Adrenal gland (tissue), 12 donors: ENCODE measurements around the gene NOL4L. TPM values are rescaled to one million over a fixed set of nuclear protein-coding genes. Genes with fewer than 3 reads are reported as not detected.
"Not testable (repeated sequence)": the region's sequence is repeated elsewhere in the genome, so short reads cannot be mapped to it uniquely, and the experiment has no call there.

Source experiments
- DNase-seq, 7 donors: peaks; one replicate each; pipeline ENCODE4 v3.0.0-alpha.2; 2019 to 2020
- H3K27ac ChIP-seq, 5 donors: fragments of 200-600 bp; sonication (generic) in 4 of 5; 1 replicate in 3 of 5; 2 replicates in 2 of 5; pipeline versions ENCODE4 v1.5.1 to v1.8.0; 2016 to 2020; ENCODE audit warnings: mild to moderate bottlenecking in 1 of 5
- H3K27me3 ChIP-seq: fragments of 200-600 bp; 2 replicates; pipeline ENCODE4 v1.8.0; 2021
- H3K36me3 ChIP-seq, 2 donors: fragments of 200-600 bp; replicated peaks in 1 of 2; 1 replicate in 1 of 2; 2 replicates in 1 of 2; pipeline versions ENCODE4 v1.5.1 to v1.8.0; 2018 to 2022
- H3K4me1 ChIP-seq, 2 donors: fragments of 200-600 bp; replicated peaks in 1 of 2; 1 replicate in 1 of 2; 2 replicates in 1 of 2; pipeline versions ENCODE4 v1.5.1 to v1.8.0; 2018 to 2021
- H3K4me3 ChIP-seq, 4 donors: fragments of 200-600 bp; sonication (generic) in 3 of 4; one replicate each; pipeline ENCODE4 v1.5.1; 2016 to 2018
- H3K9me3 ChIP-seq, 3 donors: fragments of 200-600 bp; sonication (generic) in 1 of 3; replicated peaks in 1 of 3; 1 replicate in 2 of 3; 2 replicates in 1 of 3; pipeline versions ENCODE4 v1.5.1 to v1.8.0; 2016 to 2021
- POLR2A ChIP-seq, 2 donors: fragments of 450-650 bp; IDR thresholded peaks; one replicate each; pipeline ENCODE4 v1.6.1; 2017; ENCODE audit warnings: antibody characterized with exemption in 2 of 2, mild to moderate bottlenecking in 2 of 2, moderate library complexity in 1 of 2
- WGBS, 4 donors: extraction: QIAGEN DNeasy Blood & Tissue Kit in 2 of 4; methylation state at CpG; one replicate each; pipeline versions ENCODE4 v1.1.5 to v1.1.7; 2013 to 2017; 5-methylcytosine and 5-hydroxymethylcytosine counted together
- intact Hi-C, 2 donors: fragments of 100-400 bp; cut with DNase I; formaldehyde crosslinking; loops; one replicate each; pipeline versions ENCODE4 v1.14.1 to v1.15.0; 2022 to 2023
- polyA plus RNA-seq, 3 donors: library from polyadenylated mRNA; stranded (reverse); fragments of 200-250 nt in 2 of 3; fragments of 350-450 nt in 1 of 3; fragmentation: Illumina TruSeq in 1 of 3; extraction: RNeasy Lipid Tissue Mini Kit (QIAGEN cat#74804) in 1 of 3; gene quantifications; one replicate each; pipeline ENCODE4 v1.2.3, GENCODE V29; 2013 to 2014
- total RNA-seq, 9 donors: library from RNA; depleted of rRNA in 4 of 9; stranded (reverse); fragments of >200 nt in 4 of 9; fragments of 120-200 nt in 1 of 9; fragmentation: NEBNext Ultra II Directional in 1 of 9; extraction: Animal tissue kit (Norgen Biotek cat#: 25700) in 1 of 9; gene quantifications; one replicate each; pipeline versions ENCODE4 v1.1.0 to v1.2.4, GENCODE V29; 2013 to 2023
- TF ChIP-seq, protein P1 (sequence below), 6 experiments: fragments of 450-650 bp in 4 of 6; fragments of 200-600 bp in 2 of 6; sonication (generic) in 1 of 6; IDR thresholded peaks; 1 replicate in 5 of 6; 2 replicates in 1 of 6; pipeline versions ENCODE4 v1.5.1 to v1.8.0; 2016 to 2021; ENCODE audit warnings: antibody characterized with exemption in 6 of 6, mild to moderate bottlenecking in 2 of 6, moderate library complexity in 1 of 6
- donor health status: healthy with polysubstance abuse.
- donor health status: Bipolar disorder and iron deficiency.
- donor health status: DM: yes; HTN: yes; CAD: no.
- donor health status: DM: no; HTN: no; CAD: no.
- donor health status: DM: no; HTN: no; CAD: no.
- donor health status: DM: yes; HTN: yes; CAD: no.

NOL4L gene
- total and polyA plus RNA-seq, 12 donors = 6.4 to 30.4 (median 15.7) TPM

DNA sequence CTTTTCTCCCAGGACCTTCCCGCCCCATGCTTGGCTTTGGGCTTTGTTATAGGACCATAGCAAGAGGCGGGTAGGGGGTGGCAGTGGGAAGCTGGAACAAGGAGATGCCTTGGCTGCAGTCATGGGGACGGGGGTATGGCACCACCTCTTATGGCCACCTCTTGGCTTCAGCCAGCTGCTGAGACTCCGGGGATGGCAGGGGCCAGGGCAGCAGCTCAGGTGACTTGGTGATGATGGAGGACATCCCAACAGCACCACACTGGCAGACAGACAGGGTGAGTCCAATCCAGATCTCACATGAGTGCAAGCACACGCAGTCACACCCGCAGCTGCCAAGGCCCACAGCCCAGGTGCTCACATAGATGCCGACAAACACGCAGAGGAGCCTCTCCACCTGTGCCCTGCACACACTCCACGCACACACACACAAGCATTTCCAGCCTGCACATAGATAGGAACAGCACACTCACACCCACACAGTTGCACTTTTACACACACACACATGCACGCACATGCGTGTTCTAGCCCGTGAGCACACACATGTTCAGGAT, 6.2 kb downstream of the NOL4L start:
- no peaks in the 10 kb centered on the region for H3K36me3 ChIP-seq
- H3K27me3 ChIP-seq = no peaks in the 10 kb centered on the region
- H3K9me3 ChIP-seq = no peaks in the 10 kb centered on the region
- 82 to 94% (median 92%) methylated on average over 10 to 12 of the region's 12 CpGs for WGBS, 4 donors
- DNase-seq = no peak
- no peak overlapping the region for H3K4me3 ChIP-seq
- no peak for TF ChIP-seq POLR2A (IDR thresholded peaks at IDR 0.05)
- TF ChIP-seq, protein P1, sequence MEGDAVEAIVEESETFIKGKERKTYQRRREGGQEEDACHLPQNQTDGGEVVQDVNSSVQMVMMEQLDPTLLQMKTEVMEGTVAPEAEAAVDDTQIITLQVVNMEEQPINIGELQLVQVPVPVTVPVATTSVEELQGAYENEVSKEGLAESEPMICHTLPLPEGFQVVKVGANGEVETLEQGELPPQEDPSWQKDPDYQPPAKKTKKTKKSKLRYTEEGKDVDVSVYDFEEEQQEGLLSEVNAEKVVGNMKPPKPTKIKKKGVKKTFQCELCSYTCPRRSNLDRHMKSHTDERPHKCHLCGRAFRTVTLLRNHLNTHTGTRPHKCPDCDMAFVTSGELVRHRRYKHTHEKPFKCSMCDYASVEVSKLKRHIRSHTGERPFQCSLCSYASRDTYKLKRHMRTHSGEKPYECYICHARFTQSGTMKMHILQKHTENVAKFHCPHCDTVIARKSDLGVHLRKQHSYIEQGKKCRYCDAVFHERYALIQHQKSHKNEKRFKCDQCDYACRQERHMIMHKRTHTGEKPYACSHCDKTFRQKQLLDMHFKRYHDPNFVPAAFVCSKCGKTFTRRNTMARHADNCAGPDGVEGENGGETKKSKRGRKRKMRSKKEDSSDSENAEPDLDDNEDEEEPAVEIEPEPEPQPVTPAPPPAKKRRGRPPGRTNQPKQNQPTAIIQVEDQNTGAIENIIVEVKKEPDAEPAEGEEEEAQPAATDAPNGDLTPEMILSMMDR (IDR thresholded peaks at IDR 0.05) = no peak
- H3K27ac ChIP-seq = no peak overlapping the region
- intact Hi-C loops = no loop called here
- H3K4me1 ChIP-seq = peaks cover 4 to 23% of the 10 kb centered on the region in 2 donors

- WGBS, 4 donors = 67 to 97% (median 85%) methylated on average over 3 of the region's 3 CpGs
- intact Hi-C loops = not testable (repeated sequence)
Measured at GRCh38 chr20:32578062-32578461, 7.1 kb downstream of the NOL4L start.

DNA sequence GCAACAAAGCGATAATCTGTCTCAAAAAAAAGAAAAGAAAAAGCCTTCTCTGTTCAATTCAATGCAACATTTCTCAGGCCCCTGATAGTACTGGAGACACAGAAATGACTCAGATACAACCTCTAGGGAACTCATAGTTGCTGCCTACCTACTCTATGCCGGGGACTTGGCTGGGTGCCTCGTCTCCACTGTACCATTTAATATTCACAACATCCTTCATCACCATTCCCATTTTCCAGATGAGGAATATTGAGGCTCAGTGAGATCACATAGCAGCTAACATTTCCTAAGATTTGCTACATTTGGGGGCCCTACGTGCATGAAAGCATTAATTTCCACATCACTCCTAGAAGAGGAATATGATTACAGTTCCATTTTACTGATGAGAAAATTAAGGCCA, 7.5 kb downstream of the NOL4L start:
- H3K27me3 ChIP-seq = no peaks in the 10 kb centered on the region
- DNase-seq = no peak
- H3K36me3 ChIP-seq = no peaks in the 10 kb centered on the region
- peaks cover under 1 to 20% of the 10 kb centered on the region in 2 donors for H3K4me1 ChIP-seq
- intact Hi-C loops = no loop called here
- H3K27ac ChIP-seq = no peak overlapping the region
- WGBS, 4 donors = 74 to 86% (median 80%) methylated on average over 4 of the region's 4 CpGs
- TF ChIP-seq, protein P1 (IDR thresholded peaks at IDR 0.05) = no peak
- TF ChIP-seq POLR2A (IDR thresholded peaks at IDR 0.05) = no peak
- H3K4me3 ChIP-seq = no peak overlapping the region
- H3K9me3 ChIP-seq = no peaks in the 10 kb centered on the region

More at GRCh38 chr20:32578062-32578461, 7.1 kb downstream of the NOL4L start:
- not testable (repeated sequence) for H3K27me3 ChIP-seq, DNase-seq, H3K27ac ChIP-seq, H3K4me3 ChIP-seq, H3K36me3 ChIP-seq, H3K9me3 ChIP-seq
- peaks cover 4 to 24% of the 10 kb centered on the region in 2 donors for H3K4me1 ChIP-seq

- peaks cover 0 to 18% of the 10 kb centered on the region in 2 donors for H3K4me1 ChIP-seq
- TF ChIP-seq, protein P1 (IDR thresholded peaks at IDR 0.05) = no peak
- no peak for TF ChIP-seq POLR2A (IDR thresholded peaks at IDR 0.05)
- no peaks in the 10 kb centered on the region for H3K36me3 ChIP-seq
- H3K27me3 ChIP-seq = no peaks in the 10 kb centered on the region
- H3K27ac ChIP-seq = no peak overlapping the region
- no peaks in the 10 kb centered on the region for H3K9me3 ChIP-seq
- H3K4me3 ChIP-seq = no peak overlapping the region
- intact Hi-C loops = no loop called here
- 80 to 95% (median 87%) methylated on average over 6 to 7 of the region's 7 CpGs; no CpG with 5 or more reads in 1 of the 4 donors for WGBS, 4 donors
- DNase-seq = no peak
Measured at GRCh38 chr20:32577023-32577422, 8.1 kb downstream of the NOL4L start.

- H3K27ac ChIP-seq = no peak overlapping the region
- no peaks in the 10 kb centered on the region for H3K27me3 ChIP-seq
- peaks cover 0 to 18% of the 10 kb centered on the region in 2 donors for H3K4me1 ChIP-seq
- 89 to 94% (median 92%) methylated on average over 4 to 12 of the region's 12 CpGs for WGBS, 4 donors
- H3K36me3 ChIP-seq = no peaks in the 10 kb centered on the region
- no peak overlapping the region for H3K4me3 ChIP-seq
- DNase-seq = no peak
- intact Hi-C loops = no loop called here
- no peak for TF ChIP-seq POLR2A (IDR thresholded peaks at IDR 0.05)
- TF ChIP-seq, protein P1 (IDR thresholded peaks at IDR 0.05) = no peak
- no peaks in the 10 kb centered on the region for H3K9me3 ChIP-seq
Measured at GRCh38 chr20:32576560-32576959, 8.6 kb downstream of the NOL4L start.
